CD4-positive, alpha-beta T cell (primary cell): ENCODE results near the gene P2RY14. TPM values are rescaled to one million over a fixed set of nuclear protein-coding genes. Genes with fewer than 3 reads are reported as not detected.

Experiments used
- ATAC-seq: fragments of 200-7000 bp; cut with Tn5 transposase; one replicate; pipeline ENCODE4 v1.10.0; 2022; ENCODE audit warnings: mild to moderate bottlenecking; ENCODE audit not compliant: poor library complexity
- CTCF ChIA-PET: fragments of 350-600 bp; sonication (Branson Sonifier 250); formaldehyde crosslinking; loops from one replicate; lab custom pipeline; 2021; ENCODE audit warnings: antibody characterized with exemption, inconsistent platforms; lab: Charles Lee
- POLR2A ChIA-PET: fragments of 350-600 bp; sonication (Branson Sonifier 250); formaldehyde crosslinking; loops from one replicate; lab custom pipeline; 2021; ENCODE audit warnings: antibody characterized with exemption, inconsistent platforms; lab: Charles Lee
- DNase-seq, 14 experiments: peaks; one replicate each; pipeline ENCODE4 v3.0.0-alpha.2; 2013 to 2020; ENCODE audit warnings: mixed read lengths in 2 of 14
- H3K27ac ChIP-seq, 2 donors: one replicate each; pipeline versions ENCODE4 v1.5.1 to v1.7.0; 2013; ENCODE audit warnings: low read length in 2 of 2, low read depth in 1 of 2, mild to moderate bottlenecking in 1 of 2
- H3K27me3 ChIP-seq, 2 experiments: 1 replicate in 1 of 2; 2 replicates in 1 of 2; pipeline versions ENCODE4 v1.6.1 to v1.7.0; 2013; ENCODE audit warnings: low read length in 2 of 2, control low read depth in 1 of 2, mild to moderate bottlenecking in 1 of 2, moderate library complexity in 1 of 2; ENCODE audit not compliant: insufficient read depth in 2 of 2, control insufficient read depth in 1 of 2
- H3K36me3 ChIP-seq: one replicate; pipeline ENCODE4 v1.6.1; 2013; ENCODE audit warnings: low read length, control low read depth; ENCODE audit not compliant: insufficient read depth
- H3K4me1 ChIP-seq: one replicate; pipeline ENCODE4 v1.6.1; 2013; ENCODE audit warnings: low read length, control low read depth; ENCODE audit not compliant: insufficient read depth
- H3K4me3 ChIP-seq: one replicate; pipeline ENCODE4 v1.5.1; 2013; ENCODE audit warnings: mild to moderate bottlenecking, low read length, moderate library complexity
- H3K9me3 ChIP-seq, 2 experiments: 1 replicate in 1 of 2; 2 replicates in 1 of 2; pipeline versions ENCODE4 v1.6.1 to v1.7.0; 2013; ENCODE audit warnings: low read length in 2 of 2, mild to moderate bottlenecking in 2 of 2, control low read depth in 1 of 2, moderate library complexity in 1 of 2; ENCODE audit not compliant: control insufficient read depth in 1 of 2, insufficient read depth in 1 of 2
- H3K27ac Mint-ChIP-seq: one replicate; pipeline ENCODE4 v1.8.0; 2020; ENCODE audit warnings: mixed read lengths
- H3K27me3 Mint-ChIP-seq: one replicate; pipeline ENCODE4 v1.8.0; 2021; ENCODE audit warnings: mixed read lengths
- H3K36me3 Mint-ChIP-seq: one replicate; pipeline ENCODE4 v1.8.0; 2021; ENCODE audit warnings: low read depth, mixed read lengths
- H3K4me1 Mint-ChIP-seq: one replicate; pipeline ENCODE4 v1.8.0; 2021; ENCODE audit warnings: low read depth, mixed read lengths
- H3K4me3 Mint-ChIP-seq: one replicate; pipeline ENCODE4 v1.8.0; 2020; ENCODE audit warnings: mild to moderate bottlenecking, mixed read lengths
- H3K9me3 Mint-ChIP-seq: one replicate; pipeline ENCODE4 v1.8.0; 2020; ENCODE audit warnings: mixed read lengths
- CTCF ChIP-seq: fragments of 200-600 bp; IDR thresholded peaks from one replicate; pipeline ENCODE4 v1.8.0; 2022; ENCODE audit warnings: antibody characterized with exemption, mild to moderate bottlenecking
- intact Hi-C, 2 experiments: fragments of 100-400 bp; cut with DNase I in 1 of 2; cut with micrococcal nuclease in 1 of 2; formaldehyde crosslinking; loops; one replicate each; pipeline versions ENCODE4 v1.15.1 to v1.9.0; 2023 to 2025; cut with DNase I, micrococcal nuclease
- total RNA-seq, 174 experiments: library from RNA in 2 of 174; stranded (reverse) in 2 of 174; gene quantifications; one replicate each; pipeline ENCODE4 v1.2.3 and lab custom pipeline; 2021 to 2026

Gene P2RY14
- total RNA-seq, 2 experiments from 2014 or later = 0.22 TPM; not detected in 1

DNA sequence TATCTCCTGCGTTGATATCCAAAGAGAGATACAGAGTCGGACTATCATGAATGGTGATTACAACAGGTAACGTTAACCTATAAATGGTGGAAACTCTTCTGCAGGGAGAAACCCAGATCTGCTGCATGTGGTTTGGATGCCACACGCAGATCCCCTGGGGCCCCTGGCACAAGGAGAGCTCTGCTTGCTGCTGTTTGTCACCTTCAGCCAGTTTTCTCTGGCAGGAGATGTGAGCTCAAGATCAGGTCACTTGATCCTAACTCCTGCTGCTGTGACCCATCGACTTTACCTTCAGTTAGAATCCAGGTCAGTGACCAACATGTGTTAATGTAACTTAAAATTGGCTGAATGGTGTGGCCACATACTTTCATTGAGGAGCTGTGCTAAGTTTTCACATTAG lies 51.5 kb downstream of the P2RY14 start:
- intact Hi-C loops = loop anchor here (1.0 to 10.0 kb wide), 6 partner anchors 56 to 690 kb away; partner anchors contain the start of gene P2RY13 (in 1 of the 2)
- Mint-ChIP-seq H3K27me3 (no peaks in the 10 kb centered on the region), H3K4me1 (peaks cover 40% of the 10 kb centered on the region), H3K9me3 (no peaks in the 10 kb centered on the region), H3K36me3 (no peaks in the 10 kb centered on the region), H3K4me3 (no peak overlapping the region), H3K27ac (no peak overlapping the region)
- no peaks in the 10 kb centered on the region for H3K36me3 ChIP-seq
- H3K4me1 ChIP-seq = peaks cover 31% of the 10 kb centered on the region
- TF ChIP-seq CTCF = no peak
- no peak overlapping the region for H3K27ac ChIP-seq
- ChIA-PET CTCF (interaction anchor here (0.6 to 3.0 kb wide), 6 partner anchors 7 to 59 kb away, joined by 3 to 25 read pairs (median 4); partner anchors contain the start of gene P2RY14), POLR2A (interaction anchor here (1.1 to 1.7 kb wide), 2 partner anchors 19 to 60 kb away, joined by 3 to 5 read pairs; no protein-coding TSS in a partner anchor)
- DNase-seq = no peak
- H3K4me3 ChIP-seq = no peak overlapping the region
- no peaks in the 10 kb centered on the region for H3K27me3 ChIP-seq
- peaks cover 0 to under 1% of the 10 kb centered on the region in 2 experiments for H3K9me3 ChIP-seq
- no peak for ATAC-seq

DNA sequence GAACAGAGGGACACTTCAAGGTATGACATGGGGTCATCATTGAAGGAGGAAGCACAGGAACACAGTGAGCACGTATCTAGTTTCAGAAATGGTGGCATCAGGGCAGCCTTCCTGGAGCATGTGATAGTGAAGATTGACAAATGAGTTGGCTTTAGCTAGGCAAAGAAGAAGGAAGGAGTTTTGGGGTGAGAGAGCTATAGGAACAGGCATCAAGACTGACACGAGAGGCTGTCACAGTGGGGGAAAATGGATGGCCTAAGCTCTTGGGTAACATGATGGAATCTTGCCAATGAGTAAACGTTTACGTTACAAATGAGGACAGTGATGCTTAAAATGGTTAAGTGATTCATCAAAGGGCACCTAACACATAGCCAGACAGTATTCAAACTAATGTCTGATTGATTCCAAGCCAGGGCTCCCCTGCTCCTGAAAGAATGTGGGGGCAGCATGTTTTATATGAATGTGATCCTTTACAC lies 52.2 kb downstream of the P2RY14 start:
- ChIA-PET POLR2A (interaction anchor here (0.8 kb wide), 1 partner anchor 50 kb away, joined by 3 read pairs; no protein-coding TSS in a partner anchor), CTCF (no interaction called here)
- no peaks in the 10 kb centered on the region for H3K27me3 Mint-ChIP-seq
- DNase-seq = peak in 2 of 14 experiments; percentile 39 to 51
- Histone ChIP-seq H3K27ac (no peak overlapping the region), H3K4me1 (peaks cover 31% of the 10 kb centered on the region), H3K27me3 (no peaks in the 10 kb centered on the region), H3K4me3 (no peak overlapping the region), H3K9me3 (peaks cover 0 to 8% of the 10 kb centered on the region in 2 experiments), H3K36me3 (no peaks in the 10 kb centered on the region)
- no peak overlapping the region for H3K27ac Mint-ChIP-seq
- no peaks in the 10 kb centered on the region for H3K9me3 Mint-ChIP-seq
- intact Hi-C loops = loop anchor here in 1 of 2 experiments (5.0 to 10.0 kb wide), 3 partner anchors 101 to 691 kb away; partner anchors contain the start of gene P2RY13
- TF ChIP-seq CTCF = no peak
- H3K4me3 Mint-ChIP-seq = no peak overlapping the region
- H3K36me3 Mint-ChIP-seq = no peaks in the 10 kb centered on the region
- H3K4me1 Mint-ChIP-seq = peaks cover 39% of the 10 kb centered on the region
- ATAC-seq = no peak

- Histone ChIP-seq H3K4me1 (peaks cover 28% of the 10 kb centered on the region), H3K36me3 (no peaks in the 10 kb centered on the region), H3K4me3 (no peak overlapping the region), H3K27ac (peak overlapping the region in 1 of 2 donors; percentile 13), H3K9me3 (peaks cover 0 to 8% of the 10 kb centered on the region in 2 experiments), H3K27me3 (no peaks in the 10 kb centered on the region)
- Mint-ChIP-seq H3K27me3 (no peaks in the 10 kb centered on the region), H3K4me3 (no peak overlapping the region), H3K27ac (no peak overlapping the region), H3K36me3 (no peaks in the 10 kb centered on the region), H3K4me1 (peaks cover 31% of the 10 kb centered on the region), H3K9me3 (peaks cover 5% of the 10 kb centered on the region)
- ChIA-PET POLR2A (interaction anchor here (0.8 kb wide), 1 partner anchor 51 kb away, joined by 3 read pairs; no protein-coding TSS in a partner anchor), CTCF (interaction anchor here (0.9 to 1.3 kb wide), 3 partner anchors 20 to 69 kb away, joined by 3 read pairs; no protein-coding TSS in a partner anchor)
- TF ChIP-seq CTCF = no peak
- peak in 1 of 14 experiments; percentile 34 for DNase-seq
- intact Hi-C loops = loop anchor here in 1 of 2 experiments (5.0 to 10.0 kb wide), 3 partner anchors 102 to 692 kb away; partner anchors contain the start of gene P2RY13
- ATAC-seq = no peak
These were observed 53.0 kb downstream of the P2RY14 start for GRCh38 chr3:151225040-151225975.
